ENCODE data around the gene MAML2. TPM values are rescaled to one million over a fixed set of nuclear protein-coding genes. Genes with fewer than 3 reads are reported as not detected.

MAML2 gene
- total RNA-seq, 4 donors from 2014 or later, result 34.2 to 49.8 (median 44.4) TPM

GRCh38 chr11:96207459-96208449 is 135.2 kb downstream of the MAML2 start:
- no peak for TF ChIP-seq CTCF (IDR thresholded peaks at IDR 0.05)
- ATAC-seq (ENCODE audit: low FRiP score) (no peak), DNase-seq (ENCODE audit: low spot score) (no peak)

GRCh38 chr11:96206955-96207354 is 136.0 kb downstream of the MAML2 start:
- DNase-seq (ENCODE audit: low spot score) (no peak), ATAC-seq (ENCODE audit: low FRiP score) (no peak)
- TF ChIP-seq CTCF (IDR thresholded peaks at IDR 0.05), result no peak

- no peak for TF ChIP-seq CTCF (IDR thresholded peaks at IDR 0.05)
- DNase-seq (ENCODE audit: low spot score) (no peak), ATAC-seq (ENCODE audit: low FRiP score) (no peak)
These were observed 137.6 kb downstream of the MAML2 start for GRCh38 chr11:96205460-96205809.

GRCh38 chr11:96204721-96205459 is 138.1 kb downstream of the MAML2 start:
- no peak for TF ChIP-seq CTCF (IDR thresholded peaks at IDR 0.05)
- no peak for ATAC-seq (ENCODE audit: low FRiP score)
- no peak for DNase-seq (ENCODE audit: low spot score)

GRCh38 chr11:96204366-96204659 is 138.7 kb downstream of the MAML2 start:
- TF ChIP-seq CTCF (IDR thresholded peaks at IDR 0.05), result no peak
- DNase-seq (ENCODE audit: low spot score) (no peak), ATAC-seq (ENCODE audit: low FRiP score) (no peak)

GRCh38 chr11:96203567-96204365 is 139.2 kb downstream of the MAML2 start:
- DNase-seq (ENCODE audit: low spot score) (no peak), ATAC-seq (ENCODE audit: low FRiP score) (no peak)
- no peak for TF ChIP-seq CTCF (IDR thresholded peaks at IDR 0.05)

All from omental fat pad (tissue), 4 donors.